ENCODE results near the gene CYSLTR1. TPM values are rescaled to one million over a fixed set of nuclear protein-coding genes. Genes with fewer than 3 reads are reported as not detected.

CYSLTR1 gene
- total and polyA plus RNA-seq, 4 donors, result 0.36 to 3.2 (median 0.52) TPM

GRCh38 chrX:78377186-78377585 is 49.8 kb upstream of the CYSLTR1 start:
- H3K4me3 ChIP-seq (ENCODE audit: low read depth in 1 of 3, low read length in 3 of 3), result no peak overlapping the region
- peaks cover 0 to 3% (median 0%) of the 10 kb centered on the region in 4 donors for H3K9me3 ChIP-seq (ENCODE audit: control insufficient read depth in 4 of 4, low read length in 3 of 4)
- WGBS, result 68% methylated on average over 2 of the region's 2 CpGs
- H3K36me3 ChIP-seq (ENCODE audit: control insufficient read depth in 4 of 4, insufficient read depth in 3 of 4, low read depth in 1 of 4, low read length in 3 of 4), result no peaks in the 10 kb centered on the region
- no peaks in the 10 kb centered on the region for H3K27me3 ChIP-seq (ENCODE audit: control insufficient read depth in 4 of 4, insufficient read depth in 4 of 4, low read length in 3 of 4)
- no peak overlapping the region for H3K9ac ChIP-seq (ENCODE audit: low read depth in 1 of 2, low read length in 2 of 2)
- no peak for DNase-seq (ENCODE audit: low spot score)
- H3K4me1 ChIP-seq (ENCODE audit: control insufficient read depth in 4 of 4, insufficient read depth in 4 of 4, low read length in 3 of 4), result no peaks in the 10 kb centered on the region
- TF ChIP-seq SP1 (IDR thresholded peaks at IDR 0.05) (no peak), NR2F2 (IDR thresholded peaks at IDR 0.05) (no peak), HNF4A (conservative IDR thresholded peaks at IDR 0.05) (no peak), GABPA (IDR thresholded peaks at IDR 0.05 in 1 of 2, conservative IDR thresholded peaks at IDR 0.05 in 1 of 2) (no peak), ZBTB33 (IDR thresholded peaks at IDR 0.05) (no peak), RXRA (IDR thresholded peaks at IDR 0.05) (no peak), REST (IDR thresholded peaks at IDR 0.05) (no peak), EGR1 (IDR thresholded peaks at IDR 0.05; ENCODE audit: low read depth in 2 of 2) (no peak), FOXA2 (IDR thresholded peaks at IDR 0.05) (no peak), JUND (IDR thresholded peaks at IDR 0.05) (no peak), HNF4G (IDR thresholded peaks at IDR 0.05) (no peak)
- TF ChIP-seq, protein P1, sequence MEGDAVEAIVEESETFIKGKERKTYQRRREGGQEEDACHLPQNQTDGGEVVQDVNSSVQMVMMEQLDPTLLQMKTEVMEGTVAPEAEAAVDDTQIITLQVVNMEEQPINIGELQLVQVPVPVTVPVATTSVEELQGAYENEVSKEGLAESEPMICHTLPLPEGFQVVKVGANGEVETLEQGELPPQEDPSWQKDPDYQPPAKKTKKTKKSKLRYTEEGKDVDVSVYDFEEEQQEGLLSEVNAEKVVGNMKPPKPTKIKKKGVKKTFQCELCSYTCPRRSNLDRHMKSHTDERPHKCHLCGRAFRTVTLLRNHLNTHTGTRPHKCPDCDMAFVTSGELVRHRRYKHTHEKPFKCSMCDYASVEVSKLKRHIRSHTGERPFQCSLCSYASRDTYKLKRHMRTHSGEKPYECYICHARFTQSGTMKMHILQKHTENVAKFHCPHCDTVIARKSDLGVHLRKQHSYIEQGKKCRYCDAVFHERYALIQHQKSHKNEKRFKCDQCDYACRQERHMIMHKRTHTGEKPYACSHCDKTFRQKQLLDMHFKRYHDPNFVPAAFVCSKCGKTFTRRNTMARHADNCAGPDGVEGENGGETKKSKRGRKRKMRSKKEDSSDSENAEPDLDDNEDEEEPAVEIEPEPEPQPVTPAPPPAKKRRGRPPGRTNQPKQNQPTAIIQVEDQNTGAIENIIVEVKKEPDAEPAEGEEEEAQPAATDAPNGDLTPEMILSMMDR (IDR thresholded peaks at IDR 0.05; ENCODE audit: low read depth, low read length, missing input control), result no peak
- TF ChIP-seq, protein P2, sequence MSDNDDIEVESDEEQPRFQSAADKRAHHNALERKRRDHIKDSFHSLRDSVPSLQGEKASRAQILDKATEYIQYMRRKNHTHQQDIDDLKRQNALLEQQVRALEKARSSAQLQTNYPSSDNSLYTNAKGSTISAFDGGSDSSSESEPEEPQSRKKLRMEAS (IDR thresholded peaks at IDR 0.05), result no peak
- H3K27ac ChIP-seq (ENCODE audit: low read depth in 1 of 2, low read length in 2 of 2), result no peak overlapping the region

GRCh38 chrX:78375894-78376293 is 48.5 kb upstream of the CYSLTR1 start:
- no peaks in the 10 kb centered on the region for H3K36me3 ChIP-seq (ENCODE audit: control insufficient read depth in 4 of 4, insufficient read depth in 3 of 4, low read depth in 1 of 4, low read length in 3 of 4)
- no peak overlapping the region for H3K9ac ChIP-seq (ENCODE audit: low read depth in 1 of 2, low read length in 2 of 2)
- no peak overlapping the region for H3K27ac ChIP-seq (ENCODE audit: low read depth in 1 of 2, low read length in 2 of 2)
- peaks cover 0 to 3% (median 0%) of the 10 kb centered on the region in 4 donors for H3K9me3 ChIP-seq (ENCODE audit: control insufficient read depth in 4 of 4, low read length in 3 of 4)
- H3K4me3 ChIP-seq (ENCODE audit: low read depth in 1 of 3, low read length in 3 of 3), result no peak overlapping the region
- no peaks in the 10 kb centered on the region for H3K27me3 ChIP-seq (ENCODE audit: control insufficient read depth in 4 of 4, insufficient read depth in 4 of 4, low read length in 3 of 4)
- no peak for DNase-seq (ENCODE audit: low spot score)
- no peaks in the 10 kb centered on the region for H3K4me1 ChIP-seq (ENCODE audit: control insufficient read depth in 4 of 4, insufficient read depth in 4 of 4, low read length in 3 of 4)
- TF ChIP-seq FOXA1 (IDR thresholded peaks at IDR 0.05), result no peak
- no peak for TF ChIP-seq NR2F2 (IDR thresholded peaks at IDR 0.05)
- no peak for TF ChIP-seq HNF4A (conservative IDR thresholded peaks at IDR 0.05)
- TF ChIP-seq JUND (IDR thresholded peaks at IDR 0.05), result no peak
- TF ChIP-seq REST (IDR thresholded peaks at IDR 0.05), result no peak
- no peak for TF ChIP-seq GABPA (IDR thresholded peaks at IDR 0.05 in 1 of 2, conservative IDR thresholded peaks at IDR 0.05 in 1 of 2)
- TF ChIP-seq ZBTB33 (IDR thresholded peaks at IDR 0.05), result no peak
- TF ChIP-seq RXRA (IDR thresholded peaks at IDR 0.05), result no peak
- TF ChIP-seq, protein P1 (IDR thresholded peaks at IDR 0.05; ENCODE audit: low read depth, low read length, missing input control), result no peak
- TF ChIP-seq YY1 (IDR thresholded peaks at IDR 0.05), result no peak
- TF ChIP-seq SP1 (IDR thresholded peaks at IDR 0.05), result no peak
- no peak for TF ChIP-seq HNF4G (IDR thresholded peaks at IDR 0.05)
- no peak for TF ChIP-seq EGR1 (IDR thresholded peaks at IDR 0.05; ENCODE audit: low read depth in 2 of 2)
- TF ChIP-seq FOXA2 (IDR thresholded peaks at IDR 0.05), result no peak
